ENCODE data around the gene SLC37A1.

Gene SLC37A1

DNA sequence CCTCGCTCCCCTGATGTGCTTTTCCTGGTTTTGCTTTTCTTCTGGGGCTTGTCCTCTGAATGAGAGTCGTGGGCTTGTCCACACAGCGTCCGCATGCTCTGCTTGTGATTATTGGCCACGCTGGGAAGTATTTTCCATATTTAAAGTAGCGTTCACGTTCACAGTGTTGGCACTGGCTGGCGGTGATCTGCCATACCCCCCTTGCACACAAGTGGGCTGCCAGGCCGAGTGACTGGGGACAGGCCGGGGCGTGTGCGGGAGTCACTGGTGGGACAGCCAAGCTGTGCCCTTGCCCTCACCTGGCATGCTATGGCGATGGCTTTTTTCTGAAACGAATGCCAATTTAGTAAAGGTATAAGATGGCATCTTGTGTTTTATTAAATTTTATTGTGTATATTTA, 32.8 kb downstream of the SLC37A1 start:
- DNase-seq, result no peak

DNA sequence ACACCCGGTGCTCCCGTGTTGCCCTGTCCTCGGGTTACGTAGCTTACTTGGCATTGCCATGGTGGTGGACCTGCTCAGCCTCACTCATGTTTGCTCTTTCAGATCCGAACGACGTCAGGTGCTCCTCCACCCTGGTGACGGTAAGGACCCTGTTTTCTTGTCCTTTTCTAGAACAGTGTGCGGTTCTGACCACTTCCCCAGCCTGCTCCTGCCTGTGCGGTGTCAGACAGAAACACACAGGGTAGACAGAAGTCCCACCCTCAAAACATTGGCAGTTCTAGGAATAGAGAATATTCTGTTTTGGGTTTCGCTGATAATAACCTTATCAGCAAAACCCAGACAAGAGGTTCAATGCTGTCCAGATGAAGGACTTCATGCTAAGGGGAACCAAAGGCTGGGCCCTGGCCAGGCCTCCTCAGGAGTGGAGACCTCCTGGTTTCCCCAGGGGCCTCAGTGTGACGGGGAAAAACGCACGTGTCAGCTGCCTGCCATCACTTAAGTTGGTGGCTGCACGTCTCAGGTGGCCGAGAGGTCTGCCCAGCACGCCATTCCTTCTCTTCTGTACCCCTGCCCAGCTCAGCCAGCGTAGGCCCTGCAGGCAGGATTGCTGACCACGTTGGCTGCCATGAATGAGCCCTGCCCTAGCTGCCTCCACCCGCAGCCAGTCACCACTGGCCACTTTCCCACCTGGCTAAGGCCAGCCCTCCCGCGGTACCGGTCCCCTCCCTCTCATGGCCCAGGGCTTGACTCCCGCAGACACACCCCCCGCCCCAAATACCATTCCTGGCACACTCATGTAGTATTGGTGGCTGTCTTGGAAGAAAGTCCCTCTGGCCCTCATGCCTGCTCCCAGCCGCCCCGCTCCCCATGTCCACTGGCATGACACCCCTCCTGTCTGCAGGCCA, 33.6 kb downstream of the SLC37A1 start:
- DNase-seq, result no peak

DNA sequence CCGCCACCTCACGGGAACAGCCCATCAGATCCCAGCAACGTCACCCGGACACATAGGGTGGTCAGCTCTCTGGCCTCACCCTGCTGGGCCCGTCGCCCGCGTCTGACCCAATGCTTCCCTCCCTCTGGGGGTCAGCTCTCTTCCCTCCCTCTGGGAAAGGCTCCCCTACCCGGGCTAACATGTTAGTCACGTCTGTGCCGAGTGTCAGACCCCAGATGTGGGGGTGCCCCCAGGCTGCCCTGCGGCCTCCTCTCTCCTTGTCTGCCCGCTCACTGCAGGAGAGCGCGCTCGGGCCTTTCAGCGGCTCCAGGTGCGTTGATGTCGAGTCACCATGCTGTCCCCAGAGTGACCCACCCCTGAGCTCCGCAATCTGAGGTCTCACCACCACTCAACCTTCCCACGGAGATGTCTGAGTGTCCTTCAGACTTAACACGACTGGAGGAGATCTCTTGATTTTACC, 34.3 kb downstream of the SLC37A1 start:
- DNase-seq, result no peak

DNA sequence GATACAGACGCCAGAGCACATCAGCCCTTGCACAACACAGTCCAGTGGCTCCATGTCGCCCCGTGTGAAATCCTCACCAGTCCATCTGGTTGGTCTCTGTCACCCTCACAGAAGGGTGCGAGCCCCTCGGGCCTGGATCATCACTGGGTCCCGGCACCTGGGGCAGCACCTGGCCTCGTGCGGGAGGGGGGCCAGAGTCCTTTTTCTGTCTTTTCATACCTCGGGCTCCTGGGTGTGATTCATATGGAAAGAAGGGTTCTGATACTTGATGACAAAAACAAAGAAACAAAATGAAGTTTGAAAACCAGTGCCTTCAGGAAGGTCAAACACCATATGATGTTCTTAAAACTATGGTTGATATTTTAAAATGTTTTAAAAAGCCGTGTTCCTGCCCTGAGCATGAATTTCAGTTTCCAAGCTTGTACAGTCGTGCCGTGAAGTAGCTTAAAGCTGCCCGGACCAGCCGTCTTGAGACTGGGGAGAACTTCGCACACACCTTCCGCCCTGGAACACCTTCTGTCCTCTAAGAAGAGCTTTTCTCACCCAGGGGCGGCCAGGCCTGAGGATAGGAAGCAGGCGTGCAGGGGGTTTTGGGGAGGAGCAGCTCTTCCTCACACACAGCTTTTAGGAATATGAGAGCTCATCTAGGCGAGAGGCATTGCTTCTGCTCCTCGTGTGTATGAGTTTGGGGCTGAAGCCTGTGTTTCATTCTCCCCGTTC, 35.2 kb downstream of the SLC37A1 start:
- no peak for DNase-seq

DNA sequence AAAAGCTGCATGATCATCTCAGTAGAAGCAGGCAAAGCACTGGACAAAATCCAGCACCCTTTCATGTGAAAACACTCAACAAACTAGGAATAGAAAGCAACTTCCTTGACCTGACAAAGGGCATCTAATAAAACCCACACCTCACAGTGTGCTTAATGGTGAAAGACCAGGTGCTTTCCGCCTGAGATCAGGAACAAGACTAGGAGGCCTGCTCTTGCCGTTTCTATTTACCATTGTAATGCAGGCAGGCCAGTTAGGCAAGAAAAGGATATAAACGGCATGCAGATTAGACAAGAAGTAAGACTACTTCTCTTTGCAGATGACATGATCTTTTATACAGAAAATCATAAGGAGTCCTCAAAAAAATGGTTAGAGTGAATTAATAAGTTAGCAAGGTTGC, 37.2 kb downstream of the SLC37A1 start:
- DNase-seq, result no peak

DNA sequence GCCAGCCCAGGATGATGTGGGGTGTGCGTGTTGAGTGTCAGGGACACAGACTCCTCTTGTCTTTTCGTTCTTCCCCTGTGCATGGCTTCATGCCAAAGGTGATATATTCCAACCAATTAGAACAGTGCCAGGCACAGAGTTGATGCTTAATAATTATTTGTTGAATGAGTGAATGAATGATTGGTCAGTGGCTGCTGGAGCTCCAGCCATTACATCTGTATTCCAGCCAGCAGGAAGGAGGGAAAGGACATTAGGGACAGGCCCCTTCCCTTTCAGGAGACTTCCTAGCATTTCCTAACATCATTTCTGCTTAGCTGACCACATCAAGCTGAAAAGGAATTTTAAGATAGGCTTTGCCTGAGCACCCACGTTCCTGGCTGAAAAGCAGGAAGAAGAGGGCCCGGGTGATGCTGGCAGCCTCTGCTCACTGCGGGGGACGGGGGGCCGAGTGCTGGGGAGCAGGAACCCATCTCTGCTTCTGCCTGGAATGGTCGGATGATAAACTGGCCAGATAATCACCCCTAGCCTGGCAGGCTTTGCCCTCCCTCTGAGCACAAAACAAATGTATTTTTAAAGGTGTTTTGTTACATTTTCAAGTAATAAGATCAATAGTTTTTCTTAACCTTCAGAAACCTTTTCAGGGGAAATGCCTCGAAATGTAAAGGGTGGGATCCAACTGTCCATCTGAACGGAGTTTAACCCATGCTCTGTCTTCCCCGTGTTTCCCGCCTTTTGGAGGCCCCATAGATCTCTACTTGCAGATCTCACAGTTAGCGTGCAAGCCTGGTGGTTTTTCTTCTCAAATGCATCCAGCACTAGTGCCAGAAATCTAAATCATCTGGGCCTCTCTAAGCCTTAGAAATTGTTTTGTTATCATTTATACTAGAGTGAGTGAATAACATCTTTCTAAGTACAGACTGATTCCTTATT, 39.0 kb downstream of the SLC37A1 start:
- DNase-seq, result no peak

DNA sequence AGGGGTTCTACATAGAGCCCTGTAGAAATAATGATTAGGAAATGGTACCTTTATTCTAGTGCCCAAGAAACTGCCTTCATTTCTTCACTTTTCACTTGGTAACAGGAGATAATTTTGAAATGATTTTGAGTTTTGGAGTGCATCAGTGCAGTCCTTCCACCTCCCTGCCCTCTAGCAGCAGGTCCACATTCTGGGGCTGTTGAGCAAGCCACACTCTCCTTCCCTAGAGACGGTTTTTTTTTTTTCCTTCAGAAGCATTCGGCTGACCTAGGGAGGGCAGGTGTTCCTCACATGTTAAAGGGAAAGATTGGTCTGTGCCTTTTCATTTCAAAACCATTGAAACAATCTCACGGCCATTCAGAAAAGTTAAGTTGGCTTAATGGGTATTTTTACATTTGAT, 39.8 kb downstream of the SLC37A1 start:
- no peak for DNase-seq

DNA sequence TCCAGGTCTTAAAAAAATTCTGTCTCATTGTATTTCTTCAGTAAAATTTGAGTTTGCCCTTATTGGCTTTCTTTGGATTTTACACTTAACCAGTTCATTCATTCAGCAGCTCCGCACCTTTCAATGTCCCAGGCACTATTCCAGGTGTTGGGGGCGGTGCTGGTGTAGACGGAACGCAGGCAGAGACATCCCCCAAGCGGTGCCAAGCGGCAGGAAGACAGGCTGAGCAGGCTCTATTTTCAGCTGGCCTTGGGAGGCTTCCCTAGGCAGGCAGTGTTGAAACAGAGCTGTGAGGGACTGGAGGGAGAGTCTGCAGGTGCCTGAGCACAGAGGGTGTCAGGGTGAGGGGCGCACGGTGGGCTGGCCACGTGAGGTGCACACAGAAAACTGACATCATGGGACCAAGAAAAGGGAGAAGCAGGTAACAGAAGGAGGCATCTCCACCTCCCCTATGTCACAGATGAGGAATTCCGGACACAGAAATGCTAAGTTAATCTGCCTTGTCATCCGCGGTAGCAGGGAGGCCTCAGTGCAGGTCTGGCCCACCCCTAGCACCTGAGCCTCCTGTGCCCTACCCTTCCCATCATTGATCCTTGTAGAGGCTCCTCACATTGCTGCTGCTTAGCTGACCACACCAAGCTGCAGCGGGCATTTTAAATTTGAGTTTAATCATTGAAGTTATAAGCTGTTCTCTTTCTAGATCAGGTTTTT, 40.8 kb downstream of the SLC37A1 start:
- no peak for DNase-seq

DNA sequence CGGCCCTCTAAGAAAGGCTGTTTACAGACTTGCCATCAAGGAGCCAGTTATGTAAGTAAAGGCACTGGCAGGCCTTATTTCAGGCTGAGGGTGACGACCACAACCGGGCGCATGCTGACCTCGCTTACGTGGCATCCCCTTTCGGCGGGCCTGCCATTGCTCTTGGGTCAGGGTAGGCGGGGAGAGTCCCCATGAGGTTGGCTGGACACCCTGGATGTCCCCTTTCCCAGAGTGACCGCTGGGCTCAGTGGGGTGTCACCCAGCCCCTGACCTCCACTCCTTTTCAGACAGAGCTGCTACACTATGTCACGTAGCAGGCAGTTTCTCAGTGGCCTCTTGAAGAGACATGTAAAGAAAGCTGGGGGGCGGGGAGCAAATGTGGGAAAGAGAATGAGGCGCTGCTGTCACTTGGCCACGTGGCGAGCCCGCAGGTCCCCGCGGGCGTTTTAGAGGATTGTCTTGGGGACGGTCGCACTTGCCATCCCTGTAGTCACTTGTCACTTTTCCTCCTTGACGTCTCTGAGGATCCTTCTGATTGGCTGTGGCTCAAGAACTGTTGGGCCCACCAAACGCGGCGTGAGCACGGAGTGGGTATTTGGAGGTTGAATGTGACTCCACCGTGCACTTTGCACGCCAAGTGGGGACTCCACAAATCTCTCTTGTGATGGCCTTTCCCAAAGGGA, 42.2 kb downstream of the SLC37A1 start:
- no peak for DNase-seq

DNA sequence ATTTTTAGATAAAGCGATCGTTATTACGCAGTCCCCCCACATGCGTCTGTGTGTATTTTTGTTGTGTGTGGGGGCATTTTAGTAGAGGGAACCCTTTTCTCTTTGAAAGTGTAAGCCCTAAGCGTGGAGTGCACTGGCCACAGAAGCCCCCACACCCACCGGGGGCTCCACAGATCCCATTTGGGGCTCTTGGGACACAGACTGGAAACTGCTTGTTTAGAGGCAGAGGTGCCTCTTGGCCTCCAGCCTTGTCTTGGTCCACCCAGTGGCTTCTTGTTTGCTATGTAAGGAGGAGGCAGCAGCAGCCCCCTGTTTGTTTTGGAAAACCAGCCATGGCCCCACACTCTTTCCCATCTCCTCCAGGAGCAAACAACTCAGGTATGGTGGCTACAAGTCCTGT, 42.8 kb downstream of the SLC37A1 start:
- DNase-seq, result no peak

DNA sequence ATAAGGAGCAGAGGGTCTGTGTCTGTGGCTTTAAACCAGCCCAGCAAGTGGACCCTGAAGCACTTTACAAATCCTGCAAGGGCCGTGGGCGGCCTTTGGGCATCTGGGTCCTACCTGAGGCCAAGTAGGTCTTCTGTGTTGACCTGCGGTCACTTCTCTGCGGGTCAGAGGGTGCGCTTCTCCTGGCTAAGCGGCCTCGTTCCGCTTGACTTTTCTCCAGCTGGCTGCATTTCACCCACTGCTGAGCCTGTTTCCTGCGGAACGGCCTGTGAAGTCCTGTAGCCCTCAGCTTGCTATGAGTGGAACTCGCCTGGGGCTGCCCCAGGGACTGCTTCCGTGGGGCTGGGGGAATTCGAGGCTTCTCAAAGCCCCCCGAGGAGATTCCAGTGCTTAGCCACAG, 43.3 kb downstream of the SLC37A1 start:
- DNase-seq, result no peak

DNA sequence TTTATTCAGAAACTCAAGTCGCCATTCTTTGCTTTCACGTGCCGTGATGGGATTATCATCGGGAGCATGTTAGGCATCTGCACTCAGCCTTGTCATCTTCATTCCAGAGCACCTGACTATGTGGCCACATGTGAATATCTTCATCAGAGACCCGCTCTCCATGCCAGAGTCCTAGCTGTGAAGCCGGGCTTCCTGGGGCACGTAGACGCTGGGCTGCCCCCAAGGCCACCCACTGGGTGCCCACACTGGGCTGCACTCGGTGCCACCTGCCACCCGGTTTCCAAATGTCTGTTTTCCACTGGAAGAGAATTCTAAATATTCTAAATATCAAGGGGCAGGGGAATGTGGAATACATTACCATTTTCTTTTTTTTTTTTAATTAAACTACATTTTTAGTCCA, 43.8 kb downstream of the SLC37A1 start:
- no peak for DNase-seq

DNA sequence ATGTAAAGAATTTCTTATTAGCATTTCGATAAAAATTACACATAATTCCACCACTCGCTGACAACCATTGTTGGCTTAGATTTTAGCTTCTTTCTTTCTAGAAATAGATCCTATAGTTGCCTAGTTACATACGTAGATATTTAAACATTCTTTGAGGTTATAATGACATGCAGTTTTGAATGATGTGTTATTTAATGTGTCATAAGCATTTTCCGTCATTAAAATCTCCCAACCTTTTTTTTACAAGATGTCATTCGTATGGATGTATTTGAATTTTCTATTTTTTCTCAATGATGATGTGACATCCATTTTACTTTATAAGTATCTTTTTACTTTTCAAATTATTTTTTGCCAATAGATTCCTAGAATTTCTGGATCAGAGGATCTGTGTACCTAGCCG, 44.7 kb downstream of the SLC37A1 start:
- no peak for DNase-seq

DNA sequence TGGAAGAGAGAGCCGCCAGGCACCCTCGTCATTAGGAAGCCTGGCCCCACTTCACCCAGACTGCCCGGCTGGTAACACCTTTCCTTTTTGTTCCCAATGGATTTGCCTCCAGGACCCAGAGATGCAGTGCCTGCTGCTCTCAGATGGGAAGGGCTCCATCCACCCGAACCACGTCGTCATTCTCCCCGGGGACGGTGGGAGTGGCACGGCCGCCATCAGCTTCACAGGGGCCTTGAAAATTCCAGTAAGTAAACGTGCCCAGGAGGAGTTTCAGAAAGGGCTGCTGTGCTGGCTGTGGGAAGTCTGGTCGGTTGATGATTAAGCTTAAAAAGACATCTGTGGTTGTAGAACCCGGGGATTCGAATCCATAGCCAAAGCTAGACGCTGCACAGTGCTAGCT, 45.2 kb downstream of the SLC37A1 start:
- no peak for DNase-seq

DNA sequence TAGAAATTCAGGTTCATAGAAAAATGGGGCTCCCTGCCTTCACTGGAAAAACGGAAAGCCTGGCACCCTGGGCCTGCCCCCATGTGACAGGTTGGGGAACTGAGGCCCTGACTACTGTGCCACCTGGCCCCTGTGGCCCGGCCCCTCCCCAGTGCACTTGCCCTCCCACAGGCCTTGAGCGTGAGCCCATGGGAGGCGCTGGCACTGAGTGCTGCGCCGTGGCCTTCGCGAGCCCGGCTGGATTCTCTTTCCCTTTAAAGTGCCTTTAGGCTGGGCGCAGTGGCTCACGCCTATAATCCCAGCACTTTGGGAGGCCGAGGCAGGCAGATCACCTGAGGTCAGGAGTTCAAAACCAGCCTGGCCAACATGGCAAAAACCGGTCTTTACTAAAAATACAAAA, 45.7 kb downstream of the SLC37A1 start:
- no peak for DNase-seq

DNA sequence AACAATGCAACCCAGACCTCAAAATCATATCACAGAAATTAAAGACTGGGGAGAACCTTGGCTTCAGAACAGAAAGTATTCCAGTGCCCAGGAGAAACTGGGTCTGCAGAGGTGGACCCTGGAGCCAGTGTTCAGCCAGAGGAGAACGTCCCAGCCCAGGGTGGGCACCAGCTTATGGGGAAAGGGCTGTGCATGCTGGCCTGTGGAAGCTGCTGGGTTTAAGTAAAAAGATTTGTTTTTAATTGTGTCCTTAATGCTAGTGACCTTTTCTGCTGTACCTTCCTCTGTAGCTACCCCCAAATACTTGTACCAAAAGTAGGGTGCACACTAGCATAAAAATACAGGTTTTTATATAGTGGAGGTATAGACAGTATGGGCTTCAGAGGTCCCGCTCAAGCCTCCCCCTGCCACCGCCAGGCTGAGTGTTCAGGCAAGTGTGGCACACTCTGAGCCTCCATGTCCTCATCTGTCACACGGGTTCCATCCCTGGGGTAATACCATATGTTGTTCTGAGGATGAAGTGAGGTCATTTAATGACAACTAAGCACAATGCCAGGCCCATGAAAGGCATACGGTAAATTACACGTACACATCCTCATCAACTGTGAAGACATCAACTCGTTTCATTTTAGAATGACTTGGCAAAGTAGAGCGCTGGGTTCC, 47.0 kb downstream of the SLC37A1 start:
- no peak for DNase-seq

DNA sequence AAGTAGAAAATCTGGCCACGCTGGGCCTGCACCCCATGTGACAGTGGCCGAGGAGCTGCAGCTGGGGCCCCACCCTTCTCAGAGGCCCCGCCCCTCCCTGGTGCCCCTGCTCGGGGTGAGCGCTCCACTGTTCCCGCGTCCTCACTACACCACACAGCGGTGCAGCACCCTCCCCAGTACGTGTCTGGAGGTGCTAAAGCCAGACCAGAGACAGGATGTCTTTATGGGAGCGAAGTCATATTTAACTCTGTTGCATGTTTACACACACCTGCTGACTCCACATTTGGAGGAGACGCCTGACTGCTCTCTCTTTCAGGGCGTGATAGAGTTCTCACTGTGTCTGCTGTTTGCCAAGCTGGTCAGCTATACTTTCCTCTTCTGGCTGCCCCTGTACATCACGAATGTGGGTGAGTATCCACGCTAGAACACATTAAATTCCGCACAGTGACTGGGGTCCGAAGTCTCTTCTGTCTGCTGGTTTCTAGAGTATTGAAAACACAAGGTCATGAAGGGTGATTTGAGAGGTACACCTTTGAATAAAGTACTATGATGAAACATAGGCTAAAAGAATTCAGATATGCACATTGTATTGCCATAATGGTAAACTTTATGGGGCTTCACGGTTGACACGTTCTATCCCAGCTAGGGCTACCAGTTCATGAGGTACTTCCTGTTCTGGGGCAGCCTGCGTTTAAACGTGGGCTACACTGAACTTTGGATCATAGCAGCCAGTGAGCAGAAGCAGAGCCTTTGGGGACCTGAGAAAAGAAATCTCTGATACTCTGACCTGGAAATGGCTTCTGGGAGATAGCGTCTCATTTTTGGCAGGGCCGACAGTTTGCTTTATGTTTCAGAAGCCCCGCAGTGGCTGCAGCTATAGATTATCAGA, 48.4 kb downstream of the SLC37A1 start:
- DNase-seq, result no peak

DNA sequence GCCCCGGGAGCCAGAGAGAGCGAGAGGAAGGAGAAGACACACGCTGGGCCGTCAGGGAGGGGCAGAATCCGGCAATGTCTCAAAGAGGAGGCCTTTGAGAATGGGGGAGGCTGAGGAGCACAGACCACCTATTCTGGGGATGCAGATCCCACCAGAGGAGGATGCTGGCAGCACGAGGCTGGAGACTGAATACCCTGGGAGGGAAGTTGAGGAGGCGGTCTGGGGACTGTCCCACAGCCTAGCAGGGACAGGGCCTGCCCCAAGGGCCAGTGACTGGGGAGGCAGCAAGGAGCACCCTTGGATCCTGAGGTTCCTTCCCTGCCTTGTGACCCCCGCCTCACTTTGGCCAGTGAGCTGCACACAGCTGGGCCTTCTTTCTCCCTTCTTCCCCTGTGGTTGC, 49.2 kb downstream of the SLC37A1 start:
- DNase-seq, result no peak

DNA sequence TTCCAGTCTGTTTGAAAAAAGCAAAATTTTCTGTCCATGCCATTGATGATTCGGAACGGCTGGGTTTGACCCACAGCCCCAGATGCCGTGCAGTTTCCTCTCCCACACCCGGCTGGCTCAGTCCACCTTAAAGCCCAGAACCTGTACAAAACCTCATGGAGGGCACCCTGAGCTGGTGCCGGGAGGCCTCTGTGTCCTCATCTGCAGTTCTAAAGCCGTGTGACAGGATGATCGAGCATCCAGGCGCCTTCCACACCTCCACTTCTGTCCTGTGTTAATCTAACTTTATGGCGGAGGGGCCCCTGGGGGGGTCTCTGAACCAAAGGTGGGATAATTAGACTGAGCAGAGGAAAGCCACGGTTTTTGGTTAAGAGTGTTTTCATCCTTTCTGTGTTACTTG, 49.6 kb downstream of the SLC37A1 start:
- no peak for DNase-seq

DNA sequence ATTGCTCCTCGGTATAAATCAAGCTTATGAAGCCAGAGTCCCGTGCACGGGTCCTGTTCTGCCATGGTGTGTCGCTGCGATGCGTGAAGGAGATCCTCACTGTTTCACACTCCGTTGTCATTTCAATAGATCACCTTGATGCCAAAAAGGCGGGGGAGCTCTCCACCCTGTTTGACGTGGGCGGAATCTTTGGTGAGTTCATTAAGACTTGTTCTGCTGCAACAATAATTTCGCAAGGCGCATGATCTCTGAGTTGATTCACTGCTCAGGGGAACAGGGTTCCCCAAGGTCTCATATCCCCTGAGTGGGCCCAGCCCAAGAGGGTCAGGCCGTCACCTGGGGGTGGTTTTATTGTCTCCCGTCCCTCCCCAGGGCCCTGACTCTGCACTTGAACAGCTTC, 50.0 kb downstream of the SLC37A1 start:
- DNase-seq, result no peak

Measured in bone marrow (tissue), 2 donors.